Measurements from ENCODE around the gene PTPRG.

PTPRG gene

GRCh38 chr3:62144482-62144881, 583.1 kb downstream of the PTPRG start:
- H3K27ac ChIP-seq: peak overlapping the region; percentile 51
- TF ChIP-seq CTCF (conservative IDR thresholded peaks at IDR 0.05): no peak

GRCh38 chr3:62145086-62145757, 583.9 kb downstream of the PTPRG start:
- no peak for TF ChIP-seq CTCF (conservative IDR thresholded peaks at IDR 0.05)
- H3K27ac ChIP-seq: peak overlapping the region; percentile 51

- TF ChIP-seq CTCF (conservative IDR thresholded peaks at IDR 0.05): no peak
- H3K27ac ChIP-seq: no peak overlapping the region
Measured at GRCh38 chr3:62149539-62149938, 588.2 kb downstream of the PTPRG start.

- no peak for TF ChIP-seq CTCF (conservative IDR thresholded peaks at IDR 0.05)
Measured at GRCh38 chr3:62149962-62150361, 588.6 kb downstream of the PTPRG start.

GRCh38 chr3:62151591-62151990, 590.2 kb downstream of the PTPRG start:
- no peak for TF ChIP-seq CTCF (conservative IDR thresholded peaks at IDR 0.05)
- no peak overlapping the region for H3K27ac ChIP-seq

More at GRCh38 chr3:62149962-62150361, 588.6 kb downstream of the PTPRG start:
- H3K27ac ChIP-seq: no peak overlapping the region

GRCh38 chr3:62153231-62153630, 591.9 kb downstream of the PTPRG start:
- no peak overlapping the region for H3K27ac ChIP-seq
- no peak for TF ChIP-seq CTCF (conservative IDR thresholded peaks at IDR 0.05)

GRCh38 chr3:62154457-62155148, 593.2 kb downstream of the PTPRG start:
- no peak overlapping the region for H3K27ac ChIP-seq
- no peak for TF ChIP-seq CTCF (conservative IDR thresholded peaks at IDR 0.05)

Data from VCaP (cell line).